ENCODE results near the gene OSBP. TPM values are rescaled to one million over a fixed set of nuclear protein-coding genes. Genes with fewer than 3 reads are reported as not detected.
A peak's percentile ranks its signal among the peaks of the same experiment; 100 is the strongest.

The OSBP gene
- total and polyA plus RNA-seq, 9 of the 15 experiments (the other 6 are each of a cell fraction or from before 2014, with no cell fraction given): 11.7 to 49.0 (median 28.7) TPM

GRCh38 chr11:59551659-59552521 is 63.7 kb downstream of the OSBP start (continued):
- TF ChIP-seq ETS1 (conservative IDR thresholded peaks at IDR 0.05; ENCODE audit: control insufficient read depth, low read depth, low read length) (0 out of 2 replicates have a peak, but pooled peaks have one; percentile 60), KHSRP (IDR thresholded peaks at IDR 0.05) (no peak), MAZ (CRISPR knock-in tag; conservative IDR thresholded peaks at IDR 0.05 in 1 of 2, IDR thresholded peaks at IDR 0.05 in 1 of 2) (0 out of 4 replicates have a peak, but pooled peaks of 1 of the 2 experiments have one; percentile 9), ZBTB7A (IDR thresholded peaks at IDR 0.05; ENCODE audit: borderline replicate concordance, control insufficient read depth, low read depth, low read length) (no peak), SREBF1 (IDR thresholded peaks at IDR 0.05; ENCODE audit: borderline replicate concordance, low read depth, low read length) (no peak), ZNF274 (IDR thresholded peaks at IDR 0.05; ENCODE audit: borderline replicate concordance, low read depth, low read length) (no peak), SAFB2 (IDR thresholded peaks at IDR 0.05; ENCODE audit: borderline replicate concordance, low read depth, low read length, severe bottlenecking) (no peak), ZNF507 (tag; conservative IDR thresholded peaks at IDR 0.05) (no peak), LCOR (CRISPR knock-in tag; IDR thresholded peaks at IDR 0.05) (no peak), MTA2 (IDR thresholded peaks at IDR 0.05; ENCODE audit: low read depth) (no peak), ZBTB2 (IDR thresholded peaks at IDR 0.05) (0 out of 2 replicates have a peak, but pooled peaks have one; percentile 38), SNRNP70 (optimal IDR thresholded peaks at IDR 0.05; ENCODE audit: low read depth, low read length) (no peak), TAF7 (tag; IDR thresholded peaks at IDR 0.05) (no peak), USF1 (CRISPR knock-in tag; IDR thresholded peaks at IDR 0.05) (no peak), ZNF668 (CRISPR knock-in tag; IDR thresholded peaks at IDR 0.05) (no peak), HDAC1 (IDR thresholded peaks at IDR 0.05) (peak in 1 of 2 experiments; percentile 75; a peak in 1 of 4 replicates), ZFPM2 (CRISPR knock-in tag; IDR thresholded peaks at IDR 0.05) (no peak), POLR2A (conservative IDR thresholded peaks at IDR 0.05) (peak; percentile 53), ZSCAN29 (IDR thresholded peaks at IDR 0.05) (peak; percentile 41; the same call in 1 of the 2 replicates)
- TF ChIP-seq, protein P1, sequence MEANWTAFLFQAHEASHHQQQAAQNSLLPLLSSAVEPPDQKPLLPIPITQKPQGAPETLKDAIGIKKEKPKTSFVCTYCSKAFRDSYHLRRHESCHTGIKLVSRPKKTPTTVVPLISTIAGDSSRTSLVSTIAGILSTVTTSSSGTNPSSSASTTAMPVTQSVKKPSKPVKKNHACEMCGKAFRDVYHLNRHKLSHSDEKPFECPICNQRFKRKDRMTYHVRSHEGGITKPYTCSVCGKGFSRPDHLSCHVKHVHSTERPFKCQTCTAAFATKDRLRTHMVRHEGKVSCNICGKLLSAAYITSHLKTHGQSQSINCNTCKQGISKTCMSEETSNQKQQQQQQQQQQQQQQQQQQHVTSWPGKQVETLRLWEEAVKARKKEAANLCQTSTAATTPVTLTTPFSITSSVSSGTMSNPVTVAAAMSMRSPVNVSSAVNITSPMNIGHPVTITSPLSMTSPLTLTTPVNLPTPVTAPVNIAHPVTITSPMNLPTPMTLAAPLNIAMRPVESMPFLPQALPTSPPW (CRISPR knock-in tag; IDR thresholded peaks at IDR 0.05): no peak; the same call in 1 of the 2 replicates
- TF ChIP-seq, protein P2, sequence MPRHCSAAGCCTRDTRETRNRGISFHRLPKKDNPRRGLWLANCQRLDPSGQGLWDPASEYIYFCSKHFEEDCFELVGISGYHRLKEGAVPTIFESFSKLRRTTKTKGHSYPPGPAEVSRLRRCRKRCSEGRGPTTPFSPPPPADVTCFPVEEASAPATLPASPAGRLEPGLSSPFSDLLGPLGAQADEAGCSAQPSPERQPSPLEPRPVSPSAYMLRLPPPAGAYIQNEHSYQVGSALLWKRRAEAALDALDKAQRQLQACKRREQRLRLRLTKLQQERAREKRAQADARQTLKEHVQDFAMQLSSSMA (CRISPR knock-in tag; IDR thresholded peaks at IDR 0.05): no peak

All from K562 (cell line).